ENCODE results near the gene TFPT.
"Not testable (repeated sequence)": the region's sequence is repeated elsewhere in the genome, so short reads cannot be mapped to it uniquely, and the experiment has no call there.

Gene TFPT

DNA sequence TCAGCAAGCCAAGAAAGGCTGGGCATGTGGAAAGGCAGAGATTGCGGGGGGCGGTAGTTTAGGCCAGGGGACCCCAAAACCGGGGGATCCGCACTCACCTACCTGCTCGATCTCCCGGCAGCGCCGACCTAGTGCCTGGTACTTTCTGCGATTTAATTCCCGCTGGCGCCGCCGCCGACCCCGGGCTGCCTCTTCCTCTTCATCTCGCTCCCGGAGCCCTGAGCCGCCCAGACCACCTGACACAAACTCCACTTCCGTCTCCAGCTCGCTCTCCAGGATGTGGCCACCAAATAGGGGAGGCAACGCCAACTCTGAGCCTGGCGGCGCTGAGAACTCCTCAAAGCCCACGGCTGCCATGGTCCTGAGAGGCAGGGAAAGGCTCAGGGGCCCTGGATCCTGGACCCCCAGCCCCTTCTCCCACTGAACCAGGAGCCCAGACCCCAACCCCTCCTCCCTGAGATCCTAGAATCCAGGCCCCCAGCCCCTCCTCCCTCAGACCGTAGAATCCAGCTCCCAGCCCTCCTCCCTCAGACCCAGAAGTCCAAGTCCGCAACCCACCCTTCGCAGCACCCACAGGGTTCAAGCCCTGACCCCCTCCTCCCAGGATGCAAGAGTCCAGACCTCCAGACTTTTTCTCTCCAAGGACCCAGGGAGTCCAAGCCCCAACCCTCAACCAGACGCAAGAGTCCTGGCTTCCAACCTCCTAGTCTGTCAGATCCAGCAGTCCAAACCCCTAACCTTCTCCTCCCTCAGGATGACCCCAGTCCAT is 933 bp downstream of the TFPT start:
- peak; percentile 10 for DNase-seq

DNA sequence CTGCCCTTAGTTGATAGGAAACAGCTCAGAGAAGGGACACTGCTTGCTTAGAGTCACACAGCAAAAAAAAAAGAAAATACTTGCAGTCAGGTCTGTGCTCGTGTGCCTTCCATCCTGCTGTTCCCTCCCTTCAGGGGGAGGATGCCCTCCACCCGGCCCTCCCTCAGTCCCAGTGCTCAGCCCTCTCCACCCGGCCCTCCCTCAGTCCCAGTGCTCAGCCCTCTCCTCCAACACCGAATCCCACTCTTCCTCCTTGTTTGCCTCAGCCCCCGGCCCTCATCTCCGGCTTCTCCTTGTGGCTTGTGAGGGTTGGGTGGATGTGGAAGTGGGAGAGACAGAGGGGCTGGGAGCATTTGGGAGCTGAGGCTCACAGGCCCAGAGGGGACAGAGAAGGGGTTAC is 5.8 kb downstream of the TFPT start:
- no peak for DNase-seq

DNA sequence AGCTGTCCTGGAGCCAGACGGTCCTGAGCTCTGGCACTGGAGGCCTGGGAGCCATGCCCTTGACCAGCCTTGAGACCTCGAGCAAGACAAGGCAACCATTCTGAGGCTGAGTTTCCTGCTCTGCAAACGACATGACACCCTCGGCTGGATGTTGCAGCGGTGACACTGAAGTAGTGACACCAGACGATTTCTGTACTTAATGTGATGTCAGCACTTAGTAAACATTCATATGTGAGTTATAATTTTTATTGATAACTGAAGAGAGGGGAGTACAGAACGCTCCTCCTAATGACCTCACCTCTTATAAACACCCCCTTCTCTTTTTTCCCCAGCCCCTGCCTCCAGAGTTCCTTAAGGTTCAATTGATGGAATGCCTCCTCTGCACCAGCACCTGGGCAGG is 7.0 kb downstream of the TFPT start:
- no peak for DNase-seq

DNA sequence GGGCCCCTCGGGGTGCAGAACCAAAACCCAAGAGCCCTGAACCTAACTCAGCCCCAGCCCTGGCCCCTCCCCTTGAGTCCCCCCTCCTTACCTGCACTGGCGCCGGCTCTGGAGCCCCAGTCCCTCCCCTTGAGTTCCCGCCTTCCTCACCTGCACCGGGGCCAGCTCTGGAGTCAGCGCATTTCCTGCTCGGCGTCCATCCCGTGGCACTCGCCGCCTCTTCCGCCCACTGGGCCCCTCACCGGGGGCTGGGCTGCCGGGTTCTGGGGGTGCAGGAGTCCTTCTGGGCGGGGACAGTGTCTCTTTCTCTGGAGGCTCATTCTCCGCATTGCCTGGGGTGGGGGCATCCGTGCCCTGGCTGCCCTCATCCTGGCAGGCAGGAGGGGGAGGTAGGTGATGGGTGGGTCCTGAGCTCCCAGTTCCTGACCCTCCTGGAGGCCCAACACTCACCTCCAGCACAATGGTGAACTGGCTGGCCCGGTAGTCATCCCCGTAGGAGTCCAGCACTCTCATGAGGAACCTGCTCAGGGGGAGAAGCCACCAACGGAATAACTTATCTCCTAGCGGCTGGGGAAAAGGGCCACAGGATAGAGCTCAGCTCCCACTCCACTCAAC is 7.5 kb downstream of the TFPT start:
- no peak for DNase-seq

DNA sequence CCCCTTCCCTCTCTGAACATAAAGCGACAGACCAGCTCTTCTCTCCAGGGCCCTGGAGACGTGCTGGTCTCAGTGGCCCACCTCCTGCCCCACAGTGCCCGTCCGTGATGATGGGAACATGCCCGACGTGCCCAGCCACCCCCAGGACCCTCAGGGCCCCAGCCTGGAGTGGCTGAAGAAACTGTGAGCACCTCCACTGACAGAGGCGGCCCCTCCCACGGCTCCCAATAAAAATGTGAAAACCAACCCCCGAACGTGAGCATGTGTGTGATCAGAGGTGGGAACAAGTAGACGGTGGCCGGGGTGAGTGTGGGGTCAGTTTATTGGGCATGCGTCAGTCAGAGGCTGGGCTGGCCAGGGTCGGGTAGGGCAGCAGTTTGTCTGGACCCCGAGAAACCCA is 8.7 kb downstream of the TFPT start:
- no peak for DNase-seq

DNA sequence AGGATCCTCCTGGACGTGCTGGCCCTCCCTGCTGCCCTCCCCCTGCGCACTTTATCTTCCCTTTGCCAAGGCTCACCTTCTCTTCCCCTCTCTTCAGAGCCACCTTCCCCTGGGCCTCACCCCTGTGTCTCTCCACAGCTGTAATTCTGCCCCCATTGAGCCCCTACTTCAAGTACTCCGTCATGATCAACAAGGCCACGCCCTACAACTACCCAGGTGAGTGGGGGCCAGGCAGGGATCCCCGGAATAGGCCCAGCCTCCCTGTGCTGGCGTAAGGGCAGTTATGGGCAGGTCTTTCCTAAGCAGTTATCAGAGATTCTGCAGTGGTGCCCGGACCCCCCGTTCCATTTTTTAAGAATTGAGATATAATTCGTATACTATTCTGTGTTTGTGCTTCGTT is 9.7 kb downstream of the TFPT start:
- DNase-seq = no peak

DNA sequence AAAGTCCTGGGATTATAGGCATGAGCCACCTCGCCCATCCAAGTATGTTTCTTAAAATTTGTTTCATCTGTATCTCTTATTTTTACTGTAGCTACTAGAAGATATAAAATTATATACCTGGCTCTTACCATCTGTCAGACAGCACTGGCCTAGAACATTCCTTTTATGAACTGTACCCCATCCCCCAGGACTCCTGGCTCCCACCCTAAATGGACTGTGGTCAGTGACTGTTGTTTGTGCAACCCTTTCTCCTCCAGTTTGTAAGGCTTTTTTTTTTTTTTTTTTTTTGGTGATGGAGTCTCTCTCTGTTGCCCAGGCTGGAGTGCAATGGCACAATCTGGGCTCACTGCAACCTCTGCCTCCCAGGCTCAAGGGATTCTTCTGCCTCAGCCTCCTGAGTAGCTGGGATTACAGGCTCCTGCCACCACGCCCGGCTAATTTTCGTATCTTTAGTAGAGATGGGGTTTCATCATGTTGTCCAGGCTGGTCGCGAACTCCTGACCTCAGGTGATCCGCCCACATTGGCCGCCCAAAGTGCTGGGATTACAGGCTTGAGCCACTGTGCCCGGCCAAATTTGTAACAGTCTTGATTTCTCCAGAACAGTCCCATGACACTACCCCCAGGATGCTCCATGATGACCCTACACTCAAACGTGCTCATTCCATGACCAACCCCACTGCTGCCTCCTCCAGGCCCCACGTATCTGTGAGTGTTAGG is 10.3 kb downstream of the TFPT start:
- DNase-seq = no peak

DNA sequence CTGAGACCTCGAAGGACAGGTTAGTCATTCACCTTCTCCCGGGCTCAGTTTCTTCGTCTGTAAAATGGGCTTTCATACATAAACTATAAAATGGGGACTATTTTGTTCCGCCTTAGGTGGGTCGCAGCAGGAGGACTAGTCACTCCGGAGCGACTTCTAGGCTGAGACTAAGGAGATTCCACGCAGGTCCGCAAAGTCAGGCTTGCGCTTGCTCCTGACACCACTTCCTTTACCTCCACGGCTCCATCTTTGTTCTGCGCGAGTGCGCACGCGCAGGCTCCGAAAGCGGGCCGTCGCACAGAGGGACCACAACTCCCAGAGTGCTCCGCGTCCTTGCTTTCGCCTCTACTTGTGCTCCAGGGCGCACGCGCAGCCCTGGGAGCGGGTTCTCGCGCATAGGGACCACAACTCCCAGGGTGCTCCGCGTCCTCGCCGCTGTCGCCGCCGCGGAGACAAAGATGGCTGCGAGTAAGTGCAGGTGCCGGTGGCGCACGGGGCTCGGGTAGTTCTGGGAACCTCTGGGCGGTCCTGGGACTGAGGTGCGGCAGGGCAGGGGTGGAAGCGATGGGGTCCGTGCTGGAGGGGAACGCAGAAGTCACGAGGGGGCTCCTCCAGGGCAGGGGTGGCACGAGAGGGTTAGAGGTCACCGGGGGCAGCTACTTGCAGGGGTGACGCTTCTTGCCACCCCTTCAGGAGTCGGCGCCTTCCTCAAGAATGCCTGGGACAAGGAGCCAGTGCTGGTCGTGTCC is 12.9 kb downstream of the TFPT start, which contains the start of gene NDUFA3:
NDUFA3 (plus strand) TSS at position 435 of the 749 bp plus-strand sequence; CDS start at position 459, 24 bp downstream.
- DNase-seq = peak; percentile 71

DNA sequence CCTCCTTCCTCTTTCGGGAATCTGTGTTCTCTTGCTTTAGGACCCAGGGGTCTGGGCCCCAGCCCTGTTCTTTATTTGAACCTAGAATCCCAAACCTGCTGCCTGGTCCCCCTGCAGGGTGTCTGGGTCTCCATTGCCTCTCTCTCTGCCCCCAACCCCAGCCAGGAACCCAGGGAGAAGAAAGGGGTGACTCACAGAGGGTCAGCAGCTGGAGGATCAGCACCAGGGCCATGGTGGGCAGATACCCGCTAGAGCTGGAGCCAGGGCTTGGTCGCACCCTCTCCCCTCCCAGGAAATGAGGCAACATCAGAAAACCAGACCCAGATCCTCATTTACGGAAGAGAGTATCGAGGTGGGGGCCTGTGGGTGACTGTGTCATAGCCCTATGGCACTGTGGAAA is 14.9 kb downstream of the TFPT start, which contains the start of gene OSCAR:
OSCAR (minus strand) TSS at position 243 of the 400 bp plus-strand sequence; CDS start at position 232, 11 bp downstream.
- peak; percentile 74 for DNase-seq

DNA sequence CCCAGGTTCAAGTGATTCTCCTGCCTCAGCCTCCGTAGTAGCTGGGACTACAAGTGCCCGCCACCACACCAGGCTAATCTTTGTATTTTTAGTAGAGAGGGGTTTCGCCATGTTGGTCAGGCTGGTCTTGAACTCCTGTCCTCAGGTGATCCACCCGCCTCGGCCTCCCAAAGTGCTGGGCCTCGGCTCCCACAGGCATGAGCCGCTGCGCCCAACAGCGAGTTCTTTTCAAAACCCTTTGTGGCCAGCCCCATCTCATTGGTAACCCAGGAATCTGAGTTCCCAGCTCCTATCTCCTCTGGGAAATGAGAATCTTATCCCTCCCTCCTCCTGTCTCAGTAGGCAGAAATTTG is 15.6 kb downstream of the TFPT start:
- DNase-seq = not testable (repeated sequence)

DNA sequence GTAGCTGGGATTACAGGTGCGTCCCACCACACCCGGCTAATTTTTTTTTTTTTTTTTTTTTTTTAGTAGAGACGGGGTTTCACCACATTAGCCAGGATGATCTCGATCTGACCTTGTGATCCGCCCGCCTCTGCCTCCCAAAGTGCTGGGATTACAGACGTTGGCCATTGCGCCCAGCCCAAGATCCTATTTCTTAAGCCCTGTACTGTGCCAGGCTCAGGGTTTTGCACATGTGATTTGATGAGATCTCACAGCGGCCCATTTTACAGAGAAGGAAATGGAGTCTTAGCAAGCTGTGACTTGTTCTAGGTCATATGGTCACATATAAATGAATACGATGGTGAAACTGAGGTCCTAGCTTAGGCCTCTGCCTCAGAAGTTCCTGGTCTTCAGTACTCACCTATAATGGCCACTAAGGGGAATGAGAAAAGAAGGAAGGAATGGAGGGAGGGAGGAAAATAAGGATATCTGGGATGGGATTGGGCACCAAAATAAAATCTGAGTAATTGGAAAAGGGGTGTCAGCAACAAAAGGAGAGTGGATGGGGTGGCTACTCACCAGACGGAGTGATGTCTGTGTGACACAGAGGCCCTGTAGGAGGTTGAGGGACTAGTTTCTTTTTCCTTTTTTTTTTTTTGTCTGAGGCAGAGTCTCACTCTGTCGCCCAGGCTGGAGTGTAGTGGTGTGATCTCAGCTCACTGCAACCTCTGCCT is 16.1 kb downstream of the TFPT start:
- no peak for DNase-seq

DNA sequence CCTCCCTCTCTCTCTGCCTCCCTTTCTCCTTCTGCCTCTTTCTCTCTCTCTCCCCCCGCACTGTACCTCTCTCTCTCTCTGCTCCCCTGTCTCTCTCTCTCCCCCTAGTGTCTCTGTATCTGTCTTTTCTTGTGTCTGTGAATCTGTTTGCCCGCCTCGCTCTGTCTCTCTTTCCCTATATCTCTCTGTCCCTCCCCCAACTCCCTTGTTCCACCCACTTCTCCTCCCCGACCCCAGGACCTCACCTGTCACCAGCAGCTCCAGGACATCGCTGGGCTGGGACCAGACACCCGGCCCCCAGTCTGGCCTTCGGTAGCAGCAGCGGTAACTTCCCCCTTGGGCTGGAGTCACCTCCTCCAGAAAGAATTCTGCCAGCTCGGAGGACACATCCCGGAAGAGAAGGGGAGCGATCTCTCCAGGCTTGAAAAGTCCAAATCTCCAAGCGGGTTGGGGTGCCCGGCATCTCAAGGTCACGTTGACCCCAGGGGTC is 18.8 kb downstream of the TFPT start:
- DNase-seq = no peak

DNA sequence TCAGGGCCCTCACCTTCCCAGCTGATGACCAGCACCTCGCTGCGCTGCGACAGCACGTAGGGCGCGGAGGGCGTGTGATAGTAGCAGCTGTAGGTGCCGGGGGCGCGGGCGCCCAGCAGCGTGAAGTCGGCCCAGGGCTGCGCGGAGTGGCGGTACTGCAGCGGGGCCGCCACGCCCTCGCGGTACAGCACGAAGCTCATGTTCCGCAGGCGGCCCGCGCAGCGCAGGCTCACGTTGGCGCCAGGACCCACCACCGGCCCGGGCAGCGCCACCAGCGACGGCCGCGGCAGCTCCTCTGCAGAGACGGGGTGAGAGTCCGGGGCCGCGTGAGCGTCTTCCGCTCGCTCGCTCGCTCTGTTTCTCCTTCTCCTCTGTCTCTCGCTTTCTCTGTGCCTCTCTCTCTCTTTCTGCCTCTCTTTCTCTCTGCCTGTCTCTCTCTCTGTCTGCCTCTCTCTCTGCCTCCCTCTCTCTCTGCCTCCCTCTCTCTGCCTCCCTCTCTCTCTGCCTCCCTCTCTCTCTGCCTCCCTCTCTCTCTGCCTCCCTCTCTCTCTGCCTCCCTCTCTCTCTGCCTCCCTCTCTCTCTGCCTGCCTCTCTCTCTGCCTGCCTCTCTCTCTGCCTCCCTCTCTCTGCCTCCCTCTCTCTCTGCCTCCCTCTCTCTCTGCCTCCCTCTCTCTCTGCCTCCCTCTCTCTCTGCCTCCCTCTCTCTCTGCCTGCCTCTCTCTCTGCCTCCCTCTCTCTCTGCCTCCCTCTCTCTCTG is 19.4 kb downstream of the TFPT start:
- not testable (repeated sequence) for DNase-seq

DNA sequence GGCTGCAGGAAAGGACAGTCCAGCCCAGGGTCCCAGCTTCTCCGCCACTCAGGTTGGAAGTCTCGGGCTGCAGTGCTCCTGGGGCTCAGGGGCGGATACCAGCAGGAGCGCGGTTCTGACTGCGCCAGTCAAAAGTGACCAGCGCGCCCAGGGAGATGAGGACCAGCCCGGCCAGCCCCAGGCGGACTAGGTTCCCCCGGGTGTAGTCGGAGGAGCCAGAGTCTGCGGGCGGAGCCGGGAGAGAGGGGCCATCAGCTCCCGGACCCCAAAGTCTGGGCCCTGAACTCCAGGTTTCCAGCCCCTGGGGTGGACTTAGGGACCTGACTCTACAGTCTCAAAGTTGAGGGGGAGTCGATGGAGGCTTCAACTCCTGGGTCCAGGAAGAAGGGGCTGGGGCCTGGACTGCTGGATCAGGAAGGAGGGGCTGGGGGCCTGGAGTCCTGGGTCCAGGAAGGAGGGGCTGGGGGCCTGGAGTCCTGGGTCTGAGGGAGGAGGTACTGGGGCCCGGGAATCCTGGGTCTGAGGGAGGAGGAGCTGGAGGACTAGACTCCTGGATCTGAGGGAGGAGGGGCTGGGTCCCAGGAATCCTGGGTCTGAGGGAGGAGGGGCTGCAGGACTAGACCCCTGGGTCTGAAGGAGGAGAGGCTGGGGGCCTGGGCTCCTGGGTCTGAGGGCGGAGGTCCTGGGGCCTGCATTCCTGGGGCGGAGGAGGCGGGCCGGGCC is 20.2 kb downstream of the TFPT start:
- DNase-seq = no peak

DNA sequence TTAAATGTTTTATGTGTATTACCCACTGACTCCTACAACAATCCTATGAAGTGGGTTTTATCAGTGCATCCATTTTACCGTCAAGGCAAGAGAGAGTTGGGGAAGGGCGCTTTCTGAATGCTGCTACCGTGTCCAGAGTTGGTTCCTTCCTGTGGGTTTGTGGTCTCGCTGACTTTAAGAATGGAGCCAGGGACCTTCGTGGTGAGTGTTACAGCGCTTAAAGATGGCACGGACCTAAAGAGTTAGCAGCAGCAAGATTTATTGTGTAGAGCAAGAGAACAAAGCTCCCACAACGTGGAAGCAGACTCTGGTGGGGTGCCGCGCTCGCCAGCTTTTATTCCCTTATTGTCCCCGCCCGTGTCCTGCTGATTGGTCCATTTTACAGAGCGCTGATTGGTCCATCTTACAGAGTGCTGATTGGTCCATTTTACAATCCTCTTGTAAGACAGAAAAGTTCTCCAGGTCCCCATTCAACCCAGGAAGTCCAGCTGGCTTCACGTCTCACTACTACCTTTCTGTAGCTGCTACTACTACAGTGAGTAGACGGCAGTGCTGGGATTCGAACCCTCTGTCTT is 20.9 kb downstream of the TFPT start:
- DNase-seq = no peak

DNA sequence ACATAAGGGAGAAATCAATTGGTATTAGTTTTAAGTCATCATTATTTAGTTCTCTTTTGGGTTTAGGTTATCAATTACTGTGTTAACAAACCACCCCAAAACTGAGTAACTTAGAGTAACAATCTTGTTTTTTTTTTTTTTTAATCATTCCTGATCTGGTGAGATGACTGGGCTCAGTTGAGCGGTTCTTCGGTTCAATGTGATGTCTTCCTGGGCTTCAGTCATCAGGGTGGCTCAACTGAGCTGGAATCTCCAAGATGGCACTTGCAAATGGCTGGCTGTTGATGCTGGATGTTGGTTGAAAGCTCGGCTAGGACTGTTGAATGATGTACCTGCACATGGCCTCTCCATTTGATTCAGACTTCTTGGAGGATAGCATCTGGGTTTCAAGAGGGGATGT is 31.0 kb downstream of the TFPT start:
- no peak for DNase-seq

DNA sequence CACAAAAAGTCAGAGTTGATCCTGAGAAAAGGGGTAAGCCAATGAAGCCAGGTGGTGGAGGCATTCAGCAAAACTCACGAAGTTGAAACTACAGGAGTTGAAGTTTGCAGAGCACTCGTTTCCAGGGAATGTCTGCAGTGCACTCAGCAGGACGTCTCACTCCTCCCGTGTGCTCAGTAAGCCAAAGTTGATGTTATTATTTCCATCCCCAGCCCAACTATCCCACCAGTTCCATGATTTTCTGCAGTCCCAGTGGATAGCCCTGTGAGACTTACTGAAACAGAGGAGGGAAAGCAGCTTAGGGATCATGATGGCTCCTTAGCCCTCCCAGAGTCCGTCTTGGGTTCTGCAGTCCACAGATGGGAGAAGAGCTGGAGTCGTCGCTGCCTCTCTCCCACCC is 34.4 kb downstream of the TFPT start, which contains the start of gene TARM1:
TARM1 (minus strand) TSS at position 334 of the 400 bp plus-strand sequence; CDS start at position 309, 25 bp downstream.
- no peak for DNase-seq

DNA sequence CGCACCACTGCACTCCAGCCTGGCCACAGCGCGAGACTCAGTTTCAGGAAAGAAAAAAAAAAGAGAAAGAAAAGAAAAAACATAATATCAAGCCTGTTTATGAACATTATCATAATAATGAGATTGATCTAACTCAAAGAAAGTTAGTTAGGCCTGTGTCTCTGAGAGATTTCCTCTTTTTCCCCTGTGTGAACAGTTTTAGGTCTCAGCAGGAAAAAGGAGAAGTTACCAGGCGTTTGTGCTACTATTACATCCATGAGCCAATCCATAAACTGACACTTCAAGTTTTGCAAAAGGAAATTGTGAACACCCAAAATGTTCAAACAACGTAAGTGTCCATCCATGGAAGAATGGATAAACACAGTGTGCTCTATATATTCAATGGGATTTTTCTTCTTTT is 38.1 kb downstream of the TFPT start:
- DNase-seq = peak; percentile 23

DNA sequence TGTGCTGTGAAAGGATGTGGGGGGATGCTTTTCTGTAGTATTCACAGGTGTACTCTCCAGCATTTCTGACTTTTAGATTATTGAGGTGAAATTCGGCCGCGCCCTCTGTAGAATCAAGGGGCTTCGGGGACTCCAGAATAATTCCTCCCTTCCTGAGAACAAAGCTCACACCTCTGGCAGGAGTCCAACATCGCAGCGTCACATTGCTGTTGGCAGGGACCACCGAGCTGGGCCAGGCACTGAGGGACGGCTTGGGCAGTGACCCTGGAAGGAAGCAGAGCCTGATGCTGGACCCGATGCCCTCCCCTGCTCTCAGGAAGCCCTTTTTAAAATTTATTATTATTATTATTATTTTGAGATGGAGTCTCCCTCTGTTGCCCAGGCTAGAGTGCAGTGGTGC is 40.6 kb downstream of the TFPT start:
- DNase-seq = no peak

DNA sequence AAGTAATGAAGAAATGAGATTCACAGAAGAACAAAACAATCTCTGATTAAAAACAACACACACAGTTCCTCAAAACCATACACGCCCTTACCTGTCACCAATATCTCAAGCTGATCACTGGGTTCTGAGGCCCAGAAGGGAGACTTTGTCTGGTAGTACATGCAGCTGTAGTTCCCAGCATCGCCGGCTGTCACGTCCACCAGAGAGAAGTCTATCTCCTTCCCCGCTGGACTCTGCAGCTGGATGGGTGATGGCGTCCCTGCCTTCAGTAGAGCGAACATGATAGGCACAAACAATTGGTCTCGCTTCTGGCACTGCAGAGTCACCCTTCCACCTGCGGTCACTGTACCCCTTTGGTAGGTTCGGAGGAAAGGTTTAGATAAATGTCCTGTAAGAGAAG is 41.6 kb downstream of the TFPT start:
- DNase-seq = no peak
